Erythroblast (primary cell): Measurements from ENCODE around the gene NTN1.

Experiments used
- GATA1 ChIP-seq: IDR thresholded peaks from 2 replicates; pipeline ENCODE4 v1.6.1; 2011; ENCODE audit warnings: low read depth, mild to moderate bottlenecking, control low read depth, low read length, moderate library complexity
- POLR2A ChIP-seq: IDR thresholded peaks from 2 replicates; pipeline ENCODE4 v1.6.1; 2011; ENCODE audit warnings: mild to moderate bottlenecking, low read length

- TF ChIP-seq POLR2A (no peak), GATA1 (no peak)
These were observed 189.9 kb downstream of the NTN1 start for GRCh38 chr17:9211133-9211765.
